MG63 (cell line): Measurements from ENCODE around the gene MAP7. TPM values are rescaled to one million over a fixed set of nuclear protein-coding genes. Genes with fewer than 3 reads are reported as not detected.

ENCODE experiments used
- DNase-seq: peaks from one replicate; pipeline ENCODE4 v3.0.0-alpha.2; 2020
- H3K27me3 ChIP-seq: fragments of 250-450 bp; sonication (Bioruptor Pico); 2 replicates; pipeline ENCODE4 v1.5.1; 2020; ENCODE audit warnings: mild to moderate bottlenecking, moderate library complexity
- H3K36me3 ChIP-seq: fragments of 250-450 bp; sonication (Bioruptor Pico); 2 replicates; pipeline ENCODE4 v1.5.1; 2020; ENCODE audit warnings: mild to moderate bottlenecking, moderate library complexity
- H3K4me3 ChIP-seq: fragments of 250-450 bp; sonication (Bioruptor Pico); 2 replicates; pipeline ENCODE4 v1.5.1; 2020; ENCODE audit warnings: mild to moderate bottlenecking, moderate library complexity
- H3K9me3 ChIP-seq: fragments of 250-450 bp; sonication (Bioruptor Pico); 2 replicates; pipeline ENCODE4 v1.5.1; 2020; ENCODE audit warnings: mild to moderate bottlenecking, moderate library complexity
- total RNA-seq: library from RNA; depleted of rRNA; stranded (reverse); fragments of >200 nt; shearing (Covaris generic); gene quantifications from 2 replicates; pipeline ENCODE4 v1.2.3, GENCODE V29; 2014; ENCODE audit warnings: low replicate concordance

The MAP7 gene
- total RNA-seq, 1 experiment from 2014 or later = not detected

DNA sequence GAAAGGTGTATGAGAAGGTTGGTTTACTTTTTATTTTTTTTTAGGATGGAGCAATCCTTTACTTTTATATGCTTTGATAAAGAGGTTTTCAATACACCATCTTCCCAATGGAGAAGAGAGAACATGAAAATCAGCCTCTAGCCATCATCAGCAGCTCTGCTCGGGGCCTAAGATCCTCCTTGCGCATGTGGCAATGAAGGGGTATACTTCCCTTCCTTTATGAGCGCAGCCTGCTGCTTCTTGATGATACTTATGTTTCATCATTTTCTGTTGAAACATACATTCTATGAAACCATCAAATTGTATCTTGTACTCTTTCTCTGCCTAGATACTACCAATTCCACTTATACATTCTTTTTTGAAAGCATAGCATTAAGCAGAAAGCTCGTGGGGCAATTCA lies 74.5 kb downstream of the MAP7 start:
- no peaks in the 10 kb centered on the region for H3K9me3 ChIP-seq
- H3K4me3 ChIP-seq = no peak overlapping the region
- DNase-seq = no peak
- no peaks in the 10 kb centered on the region for H3K36me3 ChIP-seq
- H3K27me3 ChIP-seq = peaks cover 7% of the 10 kb centered on the region

DNA sequence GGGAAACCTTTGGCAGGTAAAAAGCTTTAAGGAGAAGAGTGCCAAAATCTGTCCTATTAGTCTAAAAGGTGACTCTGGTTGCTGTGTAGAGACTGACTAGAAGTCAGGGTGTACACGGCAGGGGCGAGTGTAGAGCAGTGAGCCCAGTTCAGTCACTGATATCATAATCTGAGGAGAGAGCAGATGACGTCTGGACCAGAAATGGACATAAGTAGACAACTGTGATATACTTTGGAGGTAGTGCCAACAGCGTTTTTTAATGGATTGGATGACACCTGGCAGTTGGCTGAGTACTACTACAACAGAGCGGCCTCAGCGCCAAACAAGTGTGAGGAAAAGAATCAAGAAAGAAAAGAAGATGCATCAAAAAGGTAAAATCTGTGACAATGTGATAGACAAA lies 76.0 kb downstream of the MAP7 start:
- no peak for DNase-seq
- no peaks in the 10 kb centered on the region for H3K9me3 ChIP-seq
- H3K27me3 ChIP-seq = peaks cover 4% of the 10 kb centered on the region
- H3K4me3 ChIP-seq = no peak overlapping the region
- H3K36me3 ChIP-seq = no peaks in the 10 kb centered on the region

DNA sequence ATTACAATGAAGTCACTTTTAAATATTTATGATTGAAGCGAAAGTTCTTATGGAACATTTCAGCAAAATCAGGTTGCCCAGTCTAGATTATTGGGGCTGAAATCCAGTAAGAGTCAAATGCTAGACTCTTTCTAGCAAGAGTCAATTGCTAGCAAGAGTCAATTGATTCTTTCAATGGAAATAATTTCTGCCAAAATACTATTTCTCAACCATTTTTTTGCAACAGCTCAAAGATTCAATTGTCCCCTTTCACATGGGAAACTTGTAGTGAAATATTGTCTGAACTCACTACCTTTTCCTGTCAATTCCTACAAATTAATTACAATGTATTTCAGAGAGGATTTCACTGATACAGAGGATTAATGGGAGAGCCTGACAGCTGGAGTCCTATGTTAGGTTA lies 78.3 kb downstream of the MAP7 start:
- Histone ChIP-seq H3K9me3 (no peaks in the 10 kb centered on the region), H3K27me3 (peaks cover 3% of the 10 kb centered on the region), H3K4me3 (no peak overlapping the region), H3K36me3 (no peaks in the 10 kb centered on the region)
- DNase-seq = no peak

DNA sequence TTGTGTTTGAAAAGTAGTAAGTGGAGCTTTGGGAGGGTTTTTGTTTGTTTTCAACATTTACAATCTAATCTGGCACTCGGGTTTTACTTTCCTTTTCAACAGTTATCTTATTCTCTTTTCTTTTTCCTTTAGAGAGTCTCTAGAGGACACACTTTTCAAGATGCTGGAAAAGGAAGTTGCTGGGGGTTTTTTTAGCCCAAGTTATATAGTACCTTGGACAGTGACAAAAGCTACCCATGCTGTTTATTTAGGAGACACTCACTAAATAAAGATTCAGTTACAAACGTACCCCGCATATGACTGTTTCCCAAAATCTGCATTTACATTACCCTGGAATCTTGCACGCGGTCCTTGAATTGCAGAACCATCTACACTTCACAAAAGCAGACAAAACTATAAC lies 78.8 kb downstream of the MAP7 start:
- no peak for DNase-seq
- Histone ChIP-seq H3K9me3 (no peaks in the 10 kb centered on the region), H3K27me3 (peaks cover 3% of the 10 kb centered on the region), H3K36me3 (no peaks in the 10 kb centered on the region), H3K4me3 (no peak overlapping the region)

DNA sequence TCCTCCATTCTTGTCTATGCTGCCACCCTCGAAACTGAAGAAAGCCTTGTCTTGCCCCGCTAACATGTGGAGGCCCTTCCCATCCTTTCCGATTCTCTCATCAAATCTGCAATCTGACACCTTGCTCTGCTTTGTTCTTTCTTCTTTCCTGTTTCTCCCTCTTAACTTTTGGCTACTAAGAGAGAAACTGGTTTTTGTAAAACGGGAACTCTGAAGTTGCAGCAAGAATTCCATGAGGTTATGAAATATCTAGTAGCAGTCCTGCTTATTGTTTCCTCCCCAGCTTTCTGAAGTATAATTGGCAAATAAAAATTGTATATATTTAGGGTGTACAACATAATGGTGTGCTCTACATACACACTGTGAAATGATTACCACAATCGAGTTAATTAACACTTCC lies 80.2 kb downstream of the MAP7 start:
- Histone ChIP-seq H3K36me3 (no peaks in the 10 kb centered on the region), H3K9me3 (no peaks in the 10 kb centered on the region), H3K27me3 (peaks cover 3% of the 10 kb centered on the region), H3K4me3 (no peak overlapping the region)
- DNase-seq = no peak

DNA sequence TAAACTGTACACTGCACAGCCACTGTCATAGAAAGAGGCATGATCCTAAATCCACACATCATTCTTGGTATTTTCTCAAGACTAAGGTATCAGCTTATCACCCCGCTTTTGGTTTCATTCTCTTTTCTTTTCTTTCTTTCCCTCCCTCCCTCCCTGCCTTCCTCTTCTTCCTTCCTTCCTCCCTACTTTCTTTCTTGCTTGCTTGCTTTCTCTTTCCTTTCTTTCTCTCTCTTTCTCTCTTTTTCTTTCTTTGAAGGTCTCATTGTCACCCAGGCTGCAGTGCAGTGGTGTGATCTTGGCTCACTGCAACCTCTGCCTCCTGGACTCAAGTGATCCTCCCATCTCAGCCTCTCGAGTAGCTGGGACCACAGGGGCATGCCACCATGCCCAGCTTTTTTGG lies 81.1 kb downstream of the MAP7 start:
- Histone ChIP-seq H3K9me3 (no peaks in the 10 kb centered on the region), H3K27me3 (peaks cover 5% of the 10 kb centered on the region), H3K36me3 (no peaks in the 10 kb centered on the region), H3K4me3 (no peak overlapping the region)
- DNase-seq = no peak

- DNase-seq = no peak
- H3K36me3 ChIP-seq = no peaks in the 10 kb centered on the region
- H3K27me3 ChIP-seq = peaks cover 5% of the 10 kb centered on the region
- no peaks in the 10 kb centered on the region for H3K9me3 ChIP-seq
- no peak overlapping the region for H3K4me3 ChIP-seq
Observed at GRCh38 chr6:136468711-136469110, 81.5 kb downstream of the MAP7 start.

GRCh38 chr6:136467186-136467585 lies 83.0 kb downstream of the MAP7 start:
- no peak for DNase-seq
- Histone ChIP-seq H3K27me3 (peaks cover 5% of the 10 kb centered on the region), H3K9me3 (no peaks in the 10 kb centered on the region), H3K36me3 (no peaks in the 10 kb centered on the region), H3K4me3 (no peak overlapping the region)

DNA sequence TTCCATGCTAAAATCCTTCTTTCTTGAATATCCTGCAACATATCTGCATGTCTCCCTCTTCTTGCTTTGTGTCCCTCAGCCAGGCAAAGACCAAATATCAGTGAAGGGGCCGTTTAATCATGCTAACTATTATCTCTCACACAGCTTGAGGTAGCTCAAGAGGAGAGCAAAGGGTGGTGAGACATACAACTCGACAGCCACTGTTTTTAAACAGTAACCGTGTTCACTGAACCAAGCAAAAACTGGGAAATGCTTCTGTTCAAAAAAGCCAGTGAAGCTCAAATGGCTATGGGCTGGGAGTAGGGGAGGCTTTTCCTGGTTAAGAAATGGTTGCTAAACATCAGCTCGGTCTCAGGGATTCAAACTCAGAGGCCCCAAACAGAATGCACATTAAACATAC lies 83.4 kb downstream of the MAP7 start:
- Histone ChIP-seq H3K36me3 (no peaks in the 10 kb centered on the region), H3K9me3 (no peaks in the 10 kb centered on the region), H3K27me3 (peaks cover 5% of the 10 kb centered on the region), H3K4me3 (no peak overlapping the region)
- no peak for DNase-seq

DNA sequence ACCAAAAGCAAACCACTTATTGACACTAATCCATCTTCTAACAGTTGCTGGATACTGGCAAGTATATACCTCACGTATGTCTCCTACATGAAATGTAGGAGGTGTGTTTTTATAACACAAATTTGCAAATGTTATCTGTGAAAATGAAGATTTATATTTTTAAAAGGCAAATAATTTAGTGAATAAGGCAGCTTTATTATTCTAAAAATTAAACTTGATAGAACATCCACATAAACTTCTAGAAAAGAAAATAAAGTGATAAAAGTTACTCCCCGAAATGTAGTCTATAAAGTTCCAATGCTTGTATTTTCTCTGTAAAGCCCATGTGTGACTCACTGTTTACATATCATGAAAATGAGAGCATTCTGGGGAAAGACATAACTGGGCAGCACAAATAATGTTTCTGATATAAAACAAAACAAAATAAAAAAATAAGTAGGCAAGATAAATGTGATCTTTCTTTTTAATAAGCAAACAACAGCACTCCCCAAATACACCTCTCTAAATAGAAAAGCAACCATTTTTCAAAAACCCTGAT lies 84.4 kb downstream of the MAP7 start:
- Histone ChIP-seq H3K4me3 (no peak overlapping the region), H3K36me3 (no peaks in the 10 kb centered on the region), H3K27me3 (peaks cover 6% of the 10 kb centered on the region; the same call in 1 of the 2 replicates), H3K9me3 (no peaks in the 10 kb centered on the region)
- DNase-seq = no peak

- no peak overlapping the region for H3K4me3 ChIP-seq
- DNase-seq = no peak
- peaks cover 6% of the 10 kb centered on the region; the same call in 1 of the 2 replicates for H3K27me3 ChIP-seq
- H3K36me3 ChIP-seq = no peaks in the 10 kb centered on the region
- H3K9me3 ChIP-seq = no peaks in the 10 kb centered on the region
Observed at GRCh38 chr6:136464874-136465273, 85.3 kb downstream of the MAP7 start.

DNA sequence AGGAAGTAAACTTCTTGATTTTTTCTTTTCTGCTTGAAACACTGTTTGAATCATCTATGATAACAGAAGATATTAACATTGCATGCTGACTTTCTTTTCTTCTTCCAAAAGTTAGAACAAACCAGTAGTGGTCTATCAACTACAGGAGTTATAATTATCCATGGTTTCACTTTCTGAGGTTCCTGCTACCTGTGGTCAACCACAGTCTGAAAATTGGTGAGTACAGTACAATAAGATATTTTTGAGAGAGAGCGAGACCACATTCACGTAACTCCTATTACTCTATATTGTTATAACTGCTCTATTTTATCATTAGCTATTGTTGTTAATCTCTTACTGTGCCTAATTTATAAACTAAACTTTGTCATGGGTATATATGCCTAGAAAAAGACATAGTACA lies 86.1 kb downstream of the MAP7 start:
- Histone ChIP-seq H3K4me3 (no peak overlapping the region), H3K36me3 (no peaks in the 10 kb centered on the region), H3K27me3 (peaks cover 6% of the 10 kb centered on the region; the same call in 1 of the 2 replicates), H3K9me3 (no peaks in the 10 kb centered on the region)
- DNase-seq = no peak

DNA sequence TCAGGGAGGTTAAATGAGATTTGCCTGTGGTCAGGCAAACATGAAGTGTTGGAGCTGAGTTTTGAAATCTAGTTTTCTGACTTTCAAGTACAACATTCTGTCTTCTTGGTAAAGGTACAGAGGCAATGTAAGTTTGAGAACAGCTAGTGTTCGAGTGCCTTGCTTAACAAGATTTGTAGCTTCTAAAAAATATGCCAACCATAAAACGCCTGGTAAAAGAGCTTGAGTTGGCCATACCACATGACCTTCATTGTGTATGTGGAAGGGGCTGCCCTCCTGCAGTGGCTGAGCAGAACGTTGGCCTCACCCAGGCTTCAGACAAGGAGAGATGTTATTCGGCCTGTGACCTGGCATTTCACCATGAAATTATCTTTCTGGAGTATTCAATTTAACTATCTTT lies 86.5 kb downstream of the MAP7 start:
- peaks cover 6% of the 10 kb centered on the region; the same call in 1 of the 2 replicates for H3K27me3 ChIP-seq
- no peaks in the 10 kb centered on the region for H3K9me3 ChIP-seq
- H3K4me3 ChIP-seq = no peak overlapping the region
- no peak for DNase-seq
- no peaks in the 10 kb centered on the region for H3K36me3 ChIP-seq

DNA sequence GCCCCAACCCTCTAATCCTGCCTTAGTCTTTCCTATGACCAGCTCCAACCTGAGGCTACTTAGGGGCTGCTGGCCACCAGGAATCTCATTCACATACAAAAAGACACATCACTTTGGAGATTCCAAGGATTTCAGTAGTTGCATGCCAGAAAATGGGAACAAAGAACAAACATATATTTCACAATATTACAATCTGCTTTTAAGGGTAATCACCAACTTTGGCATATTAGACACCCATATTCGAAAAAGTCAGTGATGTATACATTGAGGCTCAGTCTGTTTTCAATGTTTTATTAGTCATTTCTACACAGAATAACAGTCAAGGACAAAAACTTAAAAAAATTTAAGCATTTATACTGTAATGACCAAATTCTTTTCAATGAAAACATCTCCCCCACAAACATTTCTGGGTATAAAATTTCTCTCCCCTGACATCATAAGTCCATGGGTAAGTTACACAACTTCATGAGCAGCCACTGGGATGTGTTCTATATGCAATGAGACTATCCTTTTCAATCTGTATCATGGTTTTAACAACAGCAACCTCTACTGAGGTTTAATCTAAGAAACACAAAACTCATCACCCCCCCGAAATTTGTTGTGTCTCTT lies 103.5 kb downstream of the MAP7 start:
- Histone ChIP-seq H3K27me3 (peaks cover 6% of the 10 kb centered on the region), H3K4me3 (no peak overlapping the region), H3K36me3 (no peaks in the 10 kb centered on the region), H3K9me3 (0 out of 2 replicates have a peak, but pooled peaks cover 7% of the 10 kb centered on the region)
- no peak for DNase-seq

DNA sequence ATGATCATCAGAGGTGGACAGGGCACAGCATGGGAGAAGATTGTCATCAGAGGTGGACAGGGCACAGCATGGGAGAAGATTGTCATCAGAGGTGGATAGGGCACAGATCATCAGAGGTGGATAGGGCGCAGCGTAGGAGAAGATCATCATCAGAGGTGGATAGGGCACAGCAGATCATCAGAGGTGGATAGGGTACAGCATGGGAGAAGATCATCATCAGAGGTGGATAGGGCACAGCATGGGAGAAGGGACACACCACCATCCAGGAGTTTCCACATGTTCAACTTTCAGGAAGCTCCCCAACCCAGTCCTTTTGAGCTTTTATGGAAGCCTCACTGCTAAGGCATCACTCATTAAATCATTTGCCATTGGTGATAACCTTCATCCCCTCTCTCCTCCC lies 104.1 kb downstream of the MAP7 start:
- no peak for DNase-seq
- H3K9me3 ChIP-seq = 0 out of 2 replicates have a peak, but pooled peaks cover 5% of the 10 kb centered on the region
- H3K27me3 ChIP-seq = peaks cover 6% of the 10 kb centered on the region
- H3K36me3 ChIP-seq = no peaks in the 10 kb centered on the region
- no peak overlapping the region for H3K4me3 ChIP-seq

GRCh38 chr6:136445063-136445462 lies 105.2 kb downstream of the MAP7 start:
- H3K36me3 ChIP-seq = no peaks in the 10 kb centered on the region
- no peak overlapping the region for H3K4me3 ChIP-seq
- DNase-seq = no peak
- H3K9me3 ChIP-seq = no peaks in the 10 kb centered on the region
- peaks cover 9% of the 10 kb centered on the region for H3K27me3 ChIP-seq

DNA sequence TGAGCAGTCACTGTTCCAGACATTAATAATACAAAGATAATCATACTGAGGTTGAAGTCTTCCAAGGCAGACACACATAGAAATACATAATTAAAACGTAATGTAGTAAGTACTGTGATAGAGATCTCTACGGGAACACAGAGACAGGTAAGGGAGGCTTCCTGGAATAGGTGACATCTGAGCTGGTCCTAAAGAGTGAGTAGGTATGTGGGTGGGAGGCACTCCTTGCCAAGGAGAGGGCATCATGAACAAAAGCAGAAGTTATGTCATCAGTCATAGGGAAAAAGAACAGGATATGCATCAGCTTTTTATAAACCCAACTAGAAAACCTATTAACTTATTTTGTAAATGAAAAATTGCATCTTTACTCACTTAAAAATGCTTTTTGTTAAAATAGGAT lies 110.0 kb downstream of the MAP7 start:
- no peak overlapping the region for H3K4me3 ChIP-seq
- peaks cover 8% of the 10 kb centered on the region for H3K27me3 ChIP-seq
- no peaks in the 10 kb centered on the region for H3K36me3 ChIP-seq
- DNase-seq = no peak
- H3K9me3 ChIP-seq = no peaks in the 10 kb centered on the region

GRCh38 chr6:136439514-136440190 lies 110.6 kb downstream of the MAP7 start:
- Histone ChIP-seq H3K9me3 (no peaks in the 10 kb centered on the region), H3K36me3 (no peaks in the 10 kb centered on the region), H3K27me3 (peaks cover 6% of the 10 kb centered on the region; the same call in 1 of the 2 replicates), H3K4me3 (no peak overlapping the region)
- DNase-seq = no peak
